KMS-11 (cell line): ENCODE data around the gene FOXP3.

ENCODE experiments used
- H2AFZ ChIP-seq: fragments of 200-600 bp; sonication (generic); 2 replicates; pipeline ENCODE4 v1.6.1; 2016; ENCODE audit warnings: antibody characterized with exemption, mixed run types, low read depth
- H3K27ac ChIP-seq: fragments of 200-600 bp; sonication (generic); 2 replicates; pipeline ENCODE4 v1.6.1; 2016; ENCODE audit warnings: mild to moderate bottlenecking, mixed run types
- H3K27me3 ChIP-seq: fragments of 200-600 bp; sonication (generic); 2 replicates; pipeline ENCODE4 v1.6.1; 2017; ENCODE audit warnings: mild to moderate bottlenecking, low read depth, mixed run types, moderate library complexity; ENCODE audit not compliant: insufficient read depth
- H3K36me3 ChIP-seq: fragments of 200-600 bp; sonication (generic); 2 replicates; pipeline ENCODE4 v1.6.1; 2017; ENCODE audit warnings: mild to moderate bottlenecking, mixed run types; ENCODE audit not compliant: insufficient read depth
- H3K4me1 ChIP-seq: fragments of 200-600 bp; sonication (generic); 2 replicates; pipeline ENCODE4 v1.6.1; 2016; ENCODE audit warnings: mild to moderate bottlenecking, low read depth, mixed run types; ENCODE audit not compliant: poor library complexity, severe bottlenecking
- H3K4me2 ChIP-seq: fragments of 200-600 bp; sonication (generic); 2 replicates; pipeline ENCODE4 v1.7.0; 2016; ENCODE audit warnings: mild to moderate bottlenecking, mixed run types
- H3K4me3 ChIP-seq: fragments of 200-600 bp; sonication (generic); IDR thresholded peaks from 2 replicates; pipeline ENCODE4 v1.6.1; 2017; ENCODE audit warnings: low read depth, low read length, mixed read lengths; ENCODE audit not compliant: insufficient read depth
- H3K79me2 ChIP-seq: fragments of 200-600 bp; sonication (generic); 2 replicates; pipeline ENCODE4 v1.6.1; 2016; ENCODE audit warnings: low read depth, mixed run types; ENCODE audit not compliant: insufficient read depth
- H3K9ac ChIP-seq: fragments of 200-600 bp; sonication (generic); 2 replicates; pipeline ENCODE4 v1.6.1; 2016; ENCODE audit warnings: mild to moderate bottlenecking, mixed run types
- H4K20me1 ChIP-seq: fragments of 200-600 bp; sonication (generic); 2 replicates; pipeline ENCODE4 v1.6.1; 2016; ENCODE audit warnings: mild to moderate bottlenecking, mixed run types; ENCODE audit not compliant: insufficient read depth
- CTCF ChIP-seq: fragments of 200-600 bp; sonication (generic); conservative IDR thresholded peaks from 2 replicates; pipeline ENCODE4 v1.6.1; 2017; ENCODE audit warnings: low read depth, mild to moderate bottlenecking, antibody characterized with exemption, low read length, moderate library complexity, mixed read lengths

FOXP3 gene

GRCh38 chrX:49243166-49243565, 21.3 kb downstream of the FOXP3 start:
- H3K27me3 ChIP-seq = no peaks in the 10 kb centered on the region
- H3K79me2 ChIP-seq = no peaks in the 10 kb centered on the region
- no peaks in the 10 kb centered on the region for H4K20me1 ChIP-seq
- no peak for TF ChIP-seq CTCF
- H3K4me1 ChIP-seq = no peaks in the 10 kb centered on the region
- H3K4me2 ChIP-seq = no peak overlapping the region
- no peak overlapping the region for H3K27ac ChIP-seq
- H3K4me3 ChIP-seq = no peak overlapping the region
- no peaks in the 10 kb centered on the region for H3K36me3 ChIP-seq
- no peak overlapping the region for H2AFZ ChIP-seq
- no peak overlapping the region for H3K9ac ChIP-seq

GRCh38 chrX:49242545-49243066, 21.9 kb downstream of the FOXP3 start:
- Histone ChIP-seq H3K4me2 (no peak overlapping the region), H3K27me3 (no peaks in the 10 kb centered on the region), H3K36me3 (no peaks in the 10 kb centered on the region), H3K9ac (no peak overlapping the region), H3K4me3 (no peak overlapping the region), H3K27ac (no peak overlapping the region), H3K4me1 (no peaks in the 10 kb centered on the region), H2AFZ (no peak overlapping the region), H4K20me1 (no peaks in the 10 kb centered on the region), H3K79me2 (no peaks in the 10 kb centered on the region)
- no peak for TF ChIP-seq CTCF

DNA sequence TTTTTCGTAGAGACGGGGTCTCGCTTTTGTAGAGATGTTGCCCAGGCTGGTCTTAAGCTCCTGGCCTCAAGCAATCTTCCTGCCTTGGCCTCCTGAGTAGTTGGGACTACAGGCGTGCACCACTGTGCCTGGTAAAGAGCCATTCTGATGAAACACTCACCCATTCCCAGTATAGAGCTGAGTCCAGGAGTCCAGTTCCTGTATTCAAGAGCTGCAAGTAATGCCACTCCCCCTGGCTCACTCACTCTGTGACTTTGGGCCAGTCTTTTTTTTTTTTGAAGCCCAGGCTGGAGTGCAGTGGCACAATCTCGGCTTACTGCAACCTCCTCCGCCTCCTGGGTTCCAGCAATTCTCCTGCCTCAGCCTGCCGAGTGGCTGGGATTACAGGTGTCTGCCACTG, 25.8 kb downstream of the FOXP3 start:
- Histone ChIP-seq H3K27me3 (no peaks in the 10 kb centered on the region), H3K79me2 (no peaks in the 10 kb centered on the region), H4K20me1 (no peaks in the 10 kb centered on the region), H3K36me3 (no peaks in the 10 kb centered on the region), H2AFZ (no peak overlapping the region), H3K9ac (no peak overlapping the region), H3K4me1 (peaks cover 5% of the 10 kb centered on the region), H3K27ac (no peak overlapping the region), H3K4me2 (no peak overlapping the region), H3K4me3 (no peak overlapping the region)
- no peak for TF ChIP-seq CTCF

GRCh38 chrX:49237060-49237459, 27.4 kb downstream of the FOXP3 start:
- peaks cover 5% of the 10 kb centered on the region for H3K4me1 ChIP-seq
- no peak overlapping the region for H2AFZ ChIP-seq
- TF ChIP-seq CTCF = no peak
- H4K20me1 ChIP-seq = no peaks in the 10 kb centered on the region
- no peaks in the 10 kb centered on the region for H3K27me3 ChIP-seq
- H3K4me3 ChIP-seq = no peak overlapping the region
- no peak overlapping the region for H3K4me2 ChIP-seq
- no peaks in the 10 kb centered on the region for H3K36me3 ChIP-seq
- H3K27ac ChIP-seq = no peak overlapping the region
- no peaks in the 10 kb centered on the region for H3K79me2 ChIP-seq
- H3K9ac ChIP-seq = no peak overlapping the region
